ENCODE results near the gene SLC26A8.

The SLC26A8 gene, protein sequence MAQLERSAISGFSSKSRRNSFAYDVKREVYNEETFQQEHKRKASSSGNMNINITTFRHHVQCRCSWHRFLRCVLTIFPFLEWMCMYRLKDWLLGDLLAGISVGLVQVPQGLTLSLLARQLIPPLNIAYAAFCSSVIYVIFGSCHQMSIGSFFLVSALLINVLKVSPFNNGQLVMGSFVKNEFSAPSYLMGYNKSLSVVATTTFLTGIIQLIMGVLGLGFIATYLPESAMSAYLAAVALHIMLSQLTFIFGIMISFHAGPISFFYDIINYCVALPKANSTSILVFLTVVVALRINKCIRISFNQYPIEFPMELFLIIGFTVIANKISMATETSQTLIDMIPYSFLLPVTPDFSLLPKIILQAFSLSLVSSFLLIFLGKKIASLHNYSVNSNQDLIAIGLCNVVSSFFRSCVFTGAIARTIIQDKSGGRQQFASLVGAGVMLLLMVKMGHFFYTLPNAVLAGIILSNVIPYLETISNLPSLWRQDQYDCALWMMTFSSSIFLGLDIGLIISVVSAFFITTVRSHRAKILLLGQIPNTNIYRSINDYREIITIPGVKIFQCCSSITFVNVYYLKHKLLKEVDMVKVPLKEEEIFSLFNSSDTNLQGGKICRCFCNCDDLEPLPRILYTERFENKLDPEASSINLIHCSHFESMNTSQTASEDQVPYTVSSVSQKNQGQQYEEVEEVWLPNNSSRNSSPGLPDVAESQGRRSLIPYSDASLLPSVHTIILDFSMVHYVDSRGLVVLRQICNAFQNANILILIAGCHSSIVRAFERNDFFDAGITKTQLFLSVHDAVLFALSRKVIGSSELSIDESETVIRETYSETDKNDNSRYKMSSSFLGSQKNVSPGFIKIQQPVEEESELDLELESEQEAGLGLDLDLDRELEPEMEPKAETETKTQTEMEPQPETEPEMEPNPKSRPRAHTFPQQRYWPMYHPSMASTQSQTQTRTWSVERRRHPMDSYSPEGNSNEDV

DNA sequence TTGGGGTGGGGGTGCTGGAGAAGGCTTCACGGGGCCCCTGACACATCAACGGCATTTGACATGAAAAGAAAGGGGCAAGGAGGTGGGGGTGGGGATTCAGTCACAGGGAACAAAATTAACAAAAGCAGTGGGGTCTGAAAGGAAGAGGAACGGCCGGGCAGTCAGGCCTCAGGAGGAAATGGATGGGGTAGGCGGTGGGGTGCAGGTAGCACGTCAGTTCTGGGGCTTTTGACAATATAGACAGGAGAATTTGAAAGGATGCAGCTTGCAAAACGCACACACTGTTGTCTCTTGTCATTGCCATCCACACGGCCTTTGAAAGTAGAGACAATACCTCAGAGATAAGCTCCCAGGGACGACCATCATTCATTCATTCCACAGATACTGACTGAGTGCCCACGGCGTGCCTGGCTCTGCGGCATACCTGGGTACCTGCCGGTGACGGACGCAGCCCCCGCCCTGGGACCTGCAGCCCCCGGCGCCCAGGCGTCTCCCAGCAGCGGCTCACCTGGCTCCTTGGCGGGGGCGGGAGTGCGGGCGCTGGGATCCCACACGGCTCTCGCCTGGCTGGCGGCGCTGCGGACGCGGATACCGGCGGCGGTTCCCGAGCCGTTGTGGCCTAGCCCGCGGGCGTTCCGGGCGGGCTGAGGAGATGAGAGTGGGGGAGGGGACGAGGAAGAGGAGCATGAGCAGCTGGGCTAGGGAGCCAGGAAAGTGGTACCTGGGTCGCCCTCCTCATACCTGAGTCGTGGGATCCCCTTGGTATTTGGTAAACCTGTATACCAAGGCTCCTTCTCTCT is at the start of gene SLC26A8:
SLC26A8 (minus strand) TSS at position 646 of the 800 bp plus-strand sequence. CDS start 4,934 bp downstream, outside the sequence.
- no peak for DNase-seq

DNA sequence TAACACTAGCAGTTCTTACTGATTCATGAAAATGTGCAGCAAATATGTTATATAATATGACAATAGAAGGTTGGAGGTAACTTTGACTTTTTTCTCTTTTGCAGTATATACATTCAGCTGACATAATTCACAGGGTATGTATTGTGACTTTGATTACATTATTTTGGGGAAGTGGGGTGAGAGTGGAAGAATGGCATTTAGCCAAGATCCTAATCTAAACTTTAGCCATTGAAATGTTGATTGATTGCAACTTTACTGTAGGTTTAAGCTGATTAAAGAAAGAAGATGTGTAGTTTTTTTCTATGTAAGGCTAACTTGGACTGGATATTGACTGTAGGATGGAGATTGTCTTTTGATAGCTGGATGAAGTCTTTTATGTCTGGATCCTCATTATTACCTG is 49.1 kb upstream of the SLC26A8 start:
- no peak for DNase-seq

DNA sequence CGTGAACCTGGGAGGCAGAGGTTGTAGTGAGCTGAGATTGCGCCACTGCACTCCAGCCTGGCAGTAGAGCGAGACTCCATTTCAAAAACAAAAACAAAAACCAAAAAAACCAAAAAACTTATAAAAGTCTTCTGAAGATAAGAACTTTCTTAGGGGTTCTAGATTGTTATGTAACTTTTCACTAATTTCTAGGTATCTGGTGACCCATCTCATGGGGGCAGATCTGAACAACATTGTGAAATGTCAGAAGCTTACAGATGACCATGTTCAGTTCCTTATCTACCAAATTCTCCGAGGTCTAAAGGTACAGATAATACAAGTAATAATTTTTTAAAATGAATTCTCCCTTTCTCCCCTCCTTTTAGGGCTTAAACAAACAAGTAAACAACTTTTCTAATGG is 48.2 kb upstream of the SLC26A8 start:
- no peak for DNase-seq

DNA sequence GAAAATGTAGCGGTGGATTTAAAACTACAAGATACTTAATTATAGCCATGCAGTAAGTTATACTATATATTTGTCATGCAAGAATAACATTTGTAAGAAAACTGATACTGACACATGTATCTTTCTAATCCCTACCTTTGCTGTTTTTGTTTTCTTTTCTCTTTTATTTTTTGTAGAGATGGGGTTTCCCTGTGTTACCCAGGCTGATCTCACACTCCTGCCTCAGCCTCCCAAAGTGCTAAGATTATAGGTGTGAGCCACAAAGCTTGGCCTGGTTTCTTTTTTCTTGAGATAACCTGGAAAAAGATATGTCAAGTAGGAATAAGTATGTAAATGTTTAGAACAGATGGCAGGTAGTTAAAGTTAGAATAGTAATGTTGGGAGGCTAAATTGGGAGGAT is 47.3 kb upstream of the SLC26A8 start:
- no peak for DNase-seq

DNA sequence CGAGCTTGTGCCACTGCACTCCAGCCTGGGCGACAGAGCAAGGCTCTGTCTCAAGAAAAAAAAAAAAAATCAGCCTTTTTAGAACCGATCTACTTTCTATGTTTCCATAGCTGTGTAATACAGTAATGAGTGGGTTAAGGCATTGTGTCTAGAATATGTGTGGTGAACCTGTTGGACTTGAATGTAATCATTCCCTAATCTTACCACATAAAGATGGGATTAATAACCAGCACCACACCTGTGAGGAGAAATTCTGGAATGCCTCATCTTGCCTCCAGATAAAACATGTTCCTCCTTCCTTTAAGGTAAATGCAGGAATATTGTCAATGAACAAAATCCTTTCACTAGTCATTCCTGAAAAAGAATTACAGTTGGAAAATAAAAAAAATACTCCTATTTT is 46.8 kb upstream of the SLC26A8 start:
- no peak for DNase-seq

DNA sequence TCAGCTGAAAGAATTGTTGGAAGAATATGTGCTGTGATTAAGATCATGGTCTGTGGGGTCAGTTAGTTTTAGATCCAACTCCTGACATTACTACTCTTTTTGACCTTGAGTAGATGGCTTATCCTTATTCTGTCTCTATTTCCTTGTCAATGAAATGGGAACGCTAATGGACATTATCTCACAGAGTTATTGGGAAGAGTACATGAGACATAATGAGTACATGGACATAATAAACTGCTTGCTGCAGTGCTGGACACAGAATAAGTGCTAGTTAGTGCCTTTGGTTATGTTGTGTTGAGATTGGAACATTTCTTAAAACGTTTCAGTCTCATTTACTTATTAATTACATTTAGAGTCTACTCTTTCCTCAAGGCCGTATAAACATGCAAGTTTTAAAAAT is 45.8 kb upstream of the SLC26A8 start:
- no peak for DNase-seq

DNA sequence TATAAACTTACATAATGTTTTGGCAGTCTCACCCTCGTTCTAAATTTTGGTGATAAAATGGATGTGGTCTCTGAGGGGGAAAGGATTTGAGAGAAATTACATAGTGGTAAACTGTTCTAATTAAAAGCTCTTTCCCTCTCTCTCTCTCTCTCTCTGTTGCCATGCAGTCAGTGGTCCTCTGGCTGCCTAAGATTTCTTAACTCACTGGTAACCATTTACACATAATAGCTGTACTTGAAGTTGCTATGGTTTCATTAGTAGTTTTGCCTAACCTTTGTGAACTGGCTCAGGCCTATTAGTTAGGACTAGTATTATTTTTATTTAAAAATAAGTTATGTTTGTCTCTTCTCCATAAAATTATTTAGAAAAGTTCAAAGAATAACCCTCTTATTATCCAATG is 45.1 kb upstream of the SLC26A8 start:
- no peak for DNase-seq

DNA sequence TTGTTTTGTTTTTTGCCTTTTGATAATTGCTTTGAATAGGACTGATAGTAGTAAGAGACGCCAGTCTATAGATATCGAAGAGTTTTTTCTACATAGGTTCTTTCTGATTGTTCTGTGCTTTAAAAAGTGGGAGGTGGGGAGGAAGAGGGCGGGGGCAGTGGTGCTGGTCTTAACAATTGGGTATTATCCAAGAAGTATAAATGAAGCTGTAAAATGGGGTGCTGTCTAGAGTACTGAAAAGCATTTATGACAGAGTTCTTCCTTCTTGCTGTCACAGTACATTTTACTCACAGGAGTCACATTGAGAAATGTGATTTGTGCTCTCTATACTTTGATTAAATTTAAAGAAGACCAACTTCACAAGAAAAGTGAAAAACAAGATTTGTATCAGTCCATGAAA is 44.1 kb upstream of the SLC26A8 start:
- no peak for DNase-seq

DNA sequence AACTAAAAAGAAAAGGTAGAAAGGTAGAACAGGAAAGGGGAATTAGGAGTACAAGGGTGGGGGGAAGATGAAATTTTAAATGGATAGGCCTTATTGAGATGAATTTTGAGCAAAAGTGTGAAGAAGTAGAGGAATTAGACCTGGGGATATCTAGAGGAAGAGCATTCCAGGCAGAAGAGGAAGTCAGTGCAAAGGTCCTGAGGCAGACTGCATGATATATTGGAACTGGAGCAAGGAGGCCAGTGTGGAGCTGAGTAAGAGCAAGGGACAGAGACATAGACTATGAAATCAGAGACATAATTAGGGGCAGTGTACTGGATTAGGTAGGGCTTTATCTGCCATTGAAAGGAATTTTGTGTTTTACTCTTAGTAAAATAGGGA is 43.6 kb upstream of the SLC26A8 start:
- no peak for DNase-seq

DNA sequence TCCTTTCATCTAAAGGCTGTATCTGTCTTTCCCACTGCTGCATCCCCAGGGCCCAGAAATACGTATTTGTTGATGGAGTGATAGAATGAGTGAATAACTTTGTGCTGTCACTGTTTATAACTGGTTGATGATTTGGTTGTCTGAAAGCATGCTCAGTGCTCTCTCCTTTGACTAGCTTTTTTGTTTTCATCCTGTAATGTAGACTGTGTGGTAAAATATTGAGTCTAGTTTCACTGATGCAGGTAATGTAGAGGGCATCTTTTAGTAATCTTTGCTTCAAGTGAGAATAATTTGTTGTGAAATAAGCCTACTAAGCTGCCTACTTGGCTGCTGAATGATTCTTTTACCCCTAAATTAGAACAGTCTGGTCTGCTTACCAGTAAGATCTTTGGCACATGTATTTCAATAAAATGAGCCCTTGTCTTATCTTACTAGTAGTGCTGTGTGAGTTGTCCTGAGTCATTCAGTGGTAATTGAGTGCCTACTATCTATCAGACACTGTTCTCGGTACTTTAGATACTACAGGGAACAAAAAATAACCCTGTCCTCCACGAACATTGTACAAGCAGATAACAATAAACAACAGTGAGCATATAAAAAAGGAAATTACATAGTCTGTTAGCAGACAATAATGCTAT is 43.1 kb upstream of the SLC26A8 start:
- no peak for DNase-seq

DNA sequence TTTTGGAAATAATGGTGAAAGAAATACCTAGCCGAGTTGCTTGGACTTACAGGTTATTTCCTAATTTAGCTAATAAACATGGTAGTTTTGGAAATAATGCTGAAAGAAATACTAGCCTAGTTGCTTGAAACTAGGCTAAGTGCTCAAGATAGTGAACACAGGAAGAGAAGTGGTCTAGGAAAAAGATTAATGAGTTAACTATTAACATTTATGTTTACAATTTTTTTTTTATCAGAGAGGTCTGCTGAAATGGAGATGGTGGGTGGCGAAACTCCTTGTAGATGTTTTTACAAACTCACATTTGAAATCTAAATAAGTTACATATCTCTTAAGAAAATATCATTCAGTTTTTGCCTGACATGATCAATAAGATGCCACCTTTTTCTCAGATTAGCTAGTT is 42.4 kb upstream of the SLC26A8 start:
- no peak for DNase-seq

DNA sequence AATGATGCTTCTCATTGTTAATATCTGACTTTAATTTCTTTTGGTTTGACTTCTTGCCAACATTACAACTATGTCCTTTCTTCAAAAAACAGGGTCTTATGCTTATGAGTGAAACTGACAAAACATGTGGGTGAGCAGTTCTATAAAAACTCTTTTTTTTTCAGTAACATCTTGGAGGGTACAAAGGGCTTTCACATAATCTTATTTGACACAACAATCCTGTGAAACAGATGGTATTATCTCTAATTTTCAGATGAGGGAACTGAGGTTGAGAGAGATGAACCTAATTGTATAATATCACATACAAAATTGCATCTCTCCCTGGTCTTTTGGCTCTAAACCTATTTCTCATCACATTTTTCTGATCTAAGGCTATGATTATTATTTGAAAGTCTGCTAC is 41.5 kb upstream of the SLC26A8 start:
- DNase-seq = no peak

DNA sequence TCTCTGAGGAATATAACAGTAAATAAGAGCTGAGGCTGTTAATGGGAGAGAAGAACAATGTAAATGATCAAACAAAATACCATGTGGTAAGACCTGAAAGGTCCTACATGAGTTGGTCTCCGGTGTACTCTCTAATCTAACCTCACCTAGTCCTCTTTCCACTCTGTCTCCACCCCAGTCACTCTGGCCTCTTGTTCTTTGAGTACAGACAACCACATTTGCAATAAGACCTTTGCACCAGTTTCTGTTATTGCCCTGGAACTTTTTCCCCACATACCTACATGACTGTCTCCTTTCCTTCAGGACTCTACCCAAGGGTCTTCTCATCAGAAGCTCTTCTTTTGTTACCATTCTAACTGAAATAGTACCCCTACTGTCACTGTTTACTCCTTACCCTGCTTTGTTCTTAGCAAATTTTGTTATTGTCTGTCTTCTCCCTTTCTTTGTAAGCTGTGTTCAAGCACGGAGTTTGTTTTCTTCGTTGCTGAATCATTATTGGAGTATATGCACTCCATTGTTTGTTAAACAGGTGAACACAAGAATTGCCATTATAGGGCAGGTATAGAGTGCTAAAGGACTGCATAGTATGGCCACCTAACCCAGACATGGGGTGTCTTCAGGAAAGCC is 40.4 kb upstream of the SLC26A8 start:
- no peak for DNase-seq

DNA sequence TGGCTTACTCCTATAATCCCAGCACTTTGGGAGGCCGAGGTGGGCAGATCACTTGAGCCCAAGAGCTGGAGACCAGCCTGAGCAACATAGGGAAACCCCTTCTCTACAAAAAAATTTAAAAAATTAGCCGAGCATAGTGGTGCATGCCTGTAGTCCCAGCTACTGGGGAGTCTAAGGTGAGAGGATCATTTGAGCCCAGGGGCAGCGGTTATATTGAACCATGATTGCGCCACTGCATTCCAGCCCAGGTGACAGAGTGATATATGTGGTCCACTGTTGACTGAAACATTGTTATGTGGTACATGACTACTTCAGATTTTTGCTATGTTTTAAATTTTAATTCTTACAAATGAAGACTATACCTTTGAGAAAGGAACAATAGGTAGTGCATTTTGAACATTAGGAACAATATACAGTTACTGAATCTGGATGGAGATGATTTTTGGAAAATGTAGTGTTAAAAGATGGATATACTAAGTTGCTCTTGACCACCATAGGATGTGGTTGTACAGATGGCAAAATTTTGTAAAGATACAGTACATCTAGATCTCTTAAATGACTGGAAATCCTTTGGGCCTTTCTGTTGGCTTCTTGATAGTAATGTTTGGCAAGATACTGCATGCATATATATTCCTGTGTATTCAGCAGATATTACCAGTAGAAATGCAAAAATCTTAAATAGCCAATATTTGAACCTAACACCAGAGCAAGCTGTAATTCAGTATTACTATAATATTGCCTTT is 39.0 kb upstream of the SLC26A8 start:
- DNase-seq = no peak

DNA sequence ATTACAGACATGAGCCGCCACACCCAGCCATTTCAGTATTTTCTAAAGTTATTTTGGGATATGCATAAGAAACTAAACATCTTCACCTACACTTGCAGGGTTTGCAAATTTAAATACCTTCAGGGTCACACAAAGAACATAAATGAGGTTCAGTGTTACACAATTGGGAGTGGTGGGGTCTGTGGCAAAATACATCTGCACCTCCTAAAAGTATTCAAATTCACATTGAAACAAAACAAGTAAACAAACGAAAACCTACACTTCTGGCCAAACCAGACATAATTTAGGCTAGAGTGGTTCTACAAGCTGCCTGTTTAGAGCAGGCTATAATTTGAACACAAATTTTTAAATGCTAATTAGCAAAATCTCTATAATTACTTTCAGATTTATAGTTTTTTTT is 37.8 kb upstream of the SLC26A8 start:
- DNase-seq = no peak

DNA sequence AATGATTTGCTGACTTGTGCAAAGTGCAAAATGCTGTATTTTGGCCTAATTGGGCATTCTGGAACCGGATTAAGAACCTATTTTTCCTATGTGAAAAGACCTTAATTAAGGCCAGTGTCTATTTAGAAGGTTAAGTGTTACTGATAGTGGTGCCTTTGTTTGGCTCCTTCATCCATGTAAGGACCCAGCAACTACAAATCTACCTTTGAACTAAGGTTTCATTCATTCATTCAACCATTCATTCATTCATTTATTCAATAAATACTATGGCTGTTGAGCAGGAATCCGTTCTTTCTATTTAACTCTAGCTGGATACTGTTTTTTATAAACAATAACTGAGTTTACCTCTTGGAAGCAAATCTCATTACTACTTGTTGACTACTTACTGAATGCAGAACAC is 36.8 kb upstream of the SLC26A8 start:
- no peak for DNase-seq

DNA sequence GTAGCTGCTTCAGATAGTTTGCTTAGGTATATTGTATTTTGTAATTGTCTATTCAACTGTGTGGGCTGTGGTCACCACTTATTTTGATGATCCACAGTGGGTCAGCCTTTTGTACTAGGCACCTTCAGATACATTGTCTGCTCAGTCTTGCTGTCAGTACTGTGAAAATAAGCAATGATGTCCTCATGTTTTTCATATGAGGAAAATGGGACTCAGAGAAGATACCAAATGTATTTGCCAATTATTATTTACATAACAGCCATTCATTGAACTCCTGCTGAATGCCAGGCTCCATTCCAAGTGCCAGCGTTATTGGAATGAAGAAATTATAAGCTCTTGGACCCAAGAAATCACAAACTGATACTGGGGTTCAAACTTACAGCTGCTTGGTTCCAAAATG is 31.7 kb upstream of the SLC26A8 start:
- no peak for DNase-seq

DNA sequence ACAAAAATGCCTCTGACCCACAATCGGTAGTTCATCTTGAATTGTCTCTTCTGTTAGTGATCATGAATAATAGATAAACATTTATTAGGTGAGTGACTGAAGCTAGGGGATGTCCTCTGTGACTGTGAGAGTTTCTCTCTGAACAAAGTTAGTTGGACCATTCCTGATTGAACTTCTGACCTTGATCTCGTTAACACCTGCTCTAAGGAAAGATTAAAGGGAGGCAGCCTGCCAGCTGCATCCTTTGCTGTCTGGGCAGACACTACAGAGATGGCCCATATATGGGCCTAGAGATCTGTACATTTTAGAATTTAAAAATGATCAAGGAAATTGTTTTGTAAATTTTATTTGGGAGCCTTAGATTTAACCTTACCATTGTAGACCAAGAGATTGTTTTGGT is 30.5 kb upstream of the SLC26A8 start:
- DNase-seq = no peak

DNA sequence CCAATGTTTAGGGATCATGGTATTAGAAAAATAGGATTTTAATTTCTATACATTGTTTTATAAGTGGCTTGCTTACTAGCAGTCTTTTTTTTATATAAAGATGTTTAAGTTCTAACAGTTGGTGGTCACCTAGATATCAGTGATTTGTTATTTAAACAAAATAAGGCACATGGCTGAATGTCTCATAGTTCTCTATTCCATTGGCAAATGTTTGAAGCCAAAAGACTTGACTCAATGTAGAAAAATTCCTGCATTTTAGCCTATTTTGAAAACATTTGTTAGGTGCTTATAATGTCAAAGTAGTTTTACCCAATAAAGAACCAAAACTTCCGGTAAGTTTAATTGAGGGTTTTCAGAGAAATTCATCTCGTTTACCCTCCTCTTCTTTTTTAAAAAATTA is 30.0 kb upstream of the SLC26A8 start:
- DNase-seq = no peak

DNA sequence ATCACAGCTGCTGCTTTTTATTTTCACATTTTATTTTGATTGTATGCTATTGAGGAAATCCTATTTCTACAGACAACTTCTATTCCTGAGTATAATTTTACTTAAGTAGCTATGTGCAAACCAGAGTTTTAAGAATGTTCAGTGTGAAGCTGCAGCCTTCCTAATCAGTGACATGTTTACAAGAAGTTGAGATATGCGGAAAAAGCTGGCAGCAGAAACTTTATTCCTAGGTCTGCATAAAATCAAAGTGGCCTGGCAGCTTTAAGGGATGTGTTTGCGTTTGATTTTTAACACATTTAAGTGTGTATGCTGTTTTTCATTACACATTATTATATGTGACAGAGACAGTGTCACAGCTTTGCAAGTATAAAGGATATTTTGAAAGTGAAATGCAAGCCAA is 29.4 kb upstream of the SLC26A8 start:
- DNase-seq = no peak

DNA sequence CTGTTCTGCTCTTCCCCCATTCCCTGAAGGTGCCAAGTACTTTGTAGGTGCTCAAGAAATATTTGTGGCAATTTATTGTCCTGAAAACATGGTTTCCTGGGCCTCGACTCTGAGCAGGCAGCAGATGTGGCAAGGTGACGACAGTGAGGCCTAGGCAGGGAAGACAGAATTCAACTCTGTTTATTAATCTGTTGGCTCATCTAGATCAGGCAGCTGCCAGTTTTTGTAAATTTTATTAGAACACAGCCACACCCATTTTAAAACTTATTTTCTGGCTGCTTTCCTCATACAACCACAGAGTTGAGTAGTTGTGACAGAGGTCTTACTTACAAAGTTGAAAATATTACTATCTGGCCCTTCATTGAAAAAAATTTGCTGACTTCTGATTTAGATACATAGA is 27.7 kb upstream of the SLC26A8 start:
- DNase-seq = no peak

Measured in CD4-positive, alpha-beta T cell treated with Interleukin-1 beta for 1 hour (primary cell).